Measurements from ENCODE around the gene AKR1B15. TPM values are rescaled to one million over a fixed set of nuclear protein-coding genes. Genes with fewer than 3 reads are reported as not detected.
"Not testable (repeated sequence)": the region's sequence is repeated elsewhere in the genome, so short reads cannot be mapped to it uniquely, and the experiment has no call there.

Gene AKR1B15
- total RNA-seq, 1 donor from 2014 or later: not detected

DNA sequence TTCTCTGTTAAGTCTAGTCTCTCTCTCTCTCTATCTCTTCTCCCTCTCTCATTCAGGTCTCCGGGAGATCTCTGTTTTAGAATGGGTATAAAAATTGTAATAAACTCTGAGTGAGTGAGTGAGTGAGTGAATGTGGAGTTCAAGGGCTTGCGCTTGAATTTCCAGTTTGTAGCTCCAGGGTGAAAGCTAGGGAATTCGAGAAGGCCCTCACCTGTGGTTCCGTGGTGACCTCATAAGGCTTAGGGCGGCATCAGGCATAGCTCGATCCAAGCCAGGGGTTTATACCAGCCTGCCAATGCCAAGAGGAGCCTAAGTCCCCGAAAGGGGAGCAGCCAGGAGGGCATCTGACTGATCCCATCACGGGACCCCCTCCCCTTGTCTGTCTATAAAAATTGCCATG lies 456 bp downstream of the AKR1B15 start:
- no peaks in the 10 kb centered on the region for H3K27me3 ChIP-seq
- TF ChIP-seq, protein P1, sequence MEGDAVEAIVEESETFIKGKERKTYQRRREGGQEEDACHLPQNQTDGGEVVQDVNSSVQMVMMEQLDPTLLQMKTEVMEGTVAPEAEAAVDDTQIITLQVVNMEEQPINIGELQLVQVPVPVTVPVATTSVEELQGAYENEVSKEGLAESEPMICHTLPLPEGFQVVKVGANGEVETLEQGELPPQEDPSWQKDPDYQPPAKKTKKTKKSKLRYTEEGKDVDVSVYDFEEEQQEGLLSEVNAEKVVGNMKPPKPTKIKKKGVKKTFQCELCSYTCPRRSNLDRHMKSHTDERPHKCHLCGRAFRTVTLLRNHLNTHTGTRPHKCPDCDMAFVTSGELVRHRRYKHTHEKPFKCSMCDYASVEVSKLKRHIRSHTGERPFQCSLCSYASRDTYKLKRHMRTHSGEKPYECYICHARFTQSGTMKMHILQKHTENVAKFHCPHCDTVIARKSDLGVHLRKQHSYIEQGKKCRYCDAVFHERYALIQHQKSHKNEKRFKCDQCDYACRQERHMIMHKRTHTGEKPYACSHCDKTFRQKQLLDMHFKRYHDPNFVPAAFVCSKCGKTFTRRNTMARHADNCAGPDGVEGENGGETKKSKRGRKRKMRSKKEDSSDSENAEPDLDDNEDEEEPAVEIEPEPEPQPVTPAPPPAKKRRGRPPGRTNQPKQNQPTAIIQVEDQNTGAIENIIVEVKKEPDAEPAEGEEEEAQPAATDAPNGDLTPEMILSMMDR (IDR thresholded peaks at IDR 0.05): no peak
- no peak overlapping the region for H3K4me3 ChIP-seq
- H3K27ac ChIP-seq: no peak overlapping the region
- H3K9me3 ChIP-seq: no peaks in the 10 kb centered on the region
- intact Hi-C loops (cut with DNase I): no loop called here
- no peaks in the 10 kb centered on the region for H3K4me1 ChIP-seq
- ATAC-seq: no peak
- no peak for DNase-seq
- no peaks in the 10 kb centered on the region for H3K36me3 ChIP-seq

DNA sequence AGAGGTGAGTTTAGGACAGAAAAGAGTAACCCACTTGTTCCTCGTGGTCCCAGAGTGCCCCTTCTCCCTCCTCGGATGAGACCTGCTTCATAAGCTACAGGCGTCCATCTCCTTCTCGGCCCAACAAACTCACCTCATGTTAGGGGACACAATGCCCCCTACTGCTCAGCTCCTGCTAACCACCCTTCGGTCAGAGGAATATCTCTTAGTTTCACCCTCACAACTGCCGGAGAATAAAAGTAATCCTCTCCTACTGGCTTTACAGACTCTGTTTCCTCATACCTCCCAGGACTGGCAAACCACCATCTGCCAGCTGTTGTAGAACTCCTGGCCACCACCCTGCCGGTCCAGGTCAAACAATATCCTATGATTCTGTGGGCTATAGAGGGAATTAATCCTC lies 3.2 kb downstream of the AKR1B15 start:
- no peak for ATAC-seq
- no peak overlapping the region for H3K27ac ChIP-seq
- TF ChIP-seq, protein P1 (IDR thresholded peaks at IDR 0.05): no peak

DNA sequence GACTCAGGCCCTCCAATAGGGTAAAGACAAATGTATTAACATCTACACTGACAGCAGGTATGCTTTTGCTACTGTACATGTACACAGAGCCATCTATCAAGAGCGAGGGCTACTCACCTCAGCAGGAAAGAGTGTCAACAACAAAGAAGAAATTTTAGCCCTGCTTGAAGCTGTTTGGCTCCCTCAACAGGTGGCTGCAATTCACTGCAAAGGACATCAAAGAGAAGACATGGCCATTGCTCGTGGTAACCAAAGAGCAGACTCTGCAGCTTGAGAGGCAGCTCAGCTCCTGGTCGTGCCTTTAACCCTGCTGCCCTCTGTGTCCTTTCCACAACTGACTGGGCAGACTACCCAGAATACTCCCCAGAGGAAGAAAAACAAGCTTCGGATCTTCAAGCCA lies 5.1 kb downstream of the AKR1B15 start:
- no peaks in the 10 kb centered on the region for H3K4me1 ChIP-seq
- no peak for DNase-seq
- intact Hi-C loops (cut with DNase I): no loop called here
- H3K9me3 ChIP-seq: no peaks in the 10 kb centered on the region
- no peaks in the 10 kb centered on the region for H3K27me3 ChIP-seq
- TF ChIP-seq, protein P1 (IDR thresholded peaks at IDR 0.05): no peak
- H3K27ac ChIP-seq: no peak overlapping the region
- H3K4me3 ChIP-seq: no peak overlapping the region
- no peak for ATAC-seq
- no peaks in the 10 kb centered on the region for H3K36me3 ChIP-seq

More for the DNA sequence above, 3.2 kb downstream of the AKR1B15 start:
- Histone ChIP-seq H3K9me3 (no peaks in the 10 kb centered on the region), H3K36me3 (no peaks in the 10 kb centered on the region), H3K4me3 (no peak overlapping the region), H3K4me1 (no peaks in the 10 kb centered on the region), H3K27me3 (no peaks in the 10 kb centered on the region)
- DNase-seq: no peak
- intact Hi-C loops (cut with DNase I): no loop called here

DNA sequence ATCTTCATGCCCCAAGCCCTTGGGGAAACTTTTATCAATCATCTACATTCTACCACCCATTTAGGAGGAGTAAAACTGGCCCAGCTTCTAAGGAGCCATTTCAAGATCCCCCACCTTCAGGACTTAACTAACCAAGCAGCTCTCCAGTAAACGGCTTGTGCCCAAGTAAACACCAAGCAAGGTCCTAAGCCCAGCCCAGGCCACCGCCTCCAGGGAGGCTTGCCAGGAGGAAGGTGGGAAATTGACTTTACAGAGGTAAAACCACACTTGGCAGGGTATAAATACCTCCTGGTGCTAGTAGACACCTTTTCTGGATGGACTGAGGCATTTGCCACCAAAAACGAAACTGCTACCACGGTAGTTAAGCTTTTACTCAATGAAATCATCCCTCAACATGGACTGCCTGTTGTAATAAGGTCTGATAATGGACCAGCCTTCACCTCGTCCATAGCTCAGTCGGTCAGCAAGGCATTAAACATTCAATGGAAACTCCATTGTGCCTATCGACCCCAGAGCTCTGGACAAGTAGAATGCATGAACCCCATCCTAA lies 5.6 kb downstream of the AKR1B15 start:
- ATAC-seq: peak; percentile 29
- TF ChIP-seq, protein P1 (IDR thresholded peaks at IDR 0.05): no peak
- Histone ChIP-seq H3K9me3 (no peaks in the 10 kb centered on the region), H3K27me3 (no peaks in the 10 kb centered on the region), H3K4me1 (no peaks in the 10 kb centered on the region), H3K36me3 (no peaks in the 10 kb centered on the region), H3K4me3 (no peak overlapping the region), H3K27ac (no peak overlapping the region)
- intact Hi-C loops (cut with DNase I): no loop called here
- DNase-seq: no peak

DNA sequence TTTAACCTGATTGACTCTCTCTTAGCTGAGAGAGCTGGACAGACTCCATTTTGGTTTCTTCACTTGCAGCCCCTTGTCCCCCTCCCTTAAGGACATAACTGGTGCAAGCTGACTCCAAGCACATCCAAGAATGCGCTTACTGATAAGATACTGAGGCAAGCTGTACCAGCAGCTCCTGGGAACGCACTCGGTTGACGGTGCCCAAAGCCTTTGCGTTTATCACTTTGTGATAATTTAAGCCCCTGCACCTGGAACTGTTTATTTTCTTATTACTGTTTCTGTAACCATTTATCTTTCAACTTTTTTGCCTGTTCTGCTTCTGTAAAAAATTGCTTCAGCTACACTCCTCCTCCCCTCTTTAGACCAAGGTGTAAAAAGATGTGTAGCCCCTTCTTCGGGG lies 8.5 kb downstream of the AKR1B15 start:
- Histone ChIP-seq H3K4me1 (peaks cover 4% of the 10 kb centered on the region), H3K36me3 (no peaks in the 10 kb centered on the region), H3K9me3 (no peaks in the 10 kb centered on the region), H3K27ac (no peak overlapping the region), H3K4me3 (no peak overlapping the region), H3K27me3 (no peaks in the 10 kb centered on the region)
- DNase-seq: no peak
- intact Hi-C loops (cut with DNase I): no loop called here
- TF ChIP-seq, protein P1 (IDR thresholded peaks at IDR 0.05): no peak
- no peak for ATAC-seq

DNA sequence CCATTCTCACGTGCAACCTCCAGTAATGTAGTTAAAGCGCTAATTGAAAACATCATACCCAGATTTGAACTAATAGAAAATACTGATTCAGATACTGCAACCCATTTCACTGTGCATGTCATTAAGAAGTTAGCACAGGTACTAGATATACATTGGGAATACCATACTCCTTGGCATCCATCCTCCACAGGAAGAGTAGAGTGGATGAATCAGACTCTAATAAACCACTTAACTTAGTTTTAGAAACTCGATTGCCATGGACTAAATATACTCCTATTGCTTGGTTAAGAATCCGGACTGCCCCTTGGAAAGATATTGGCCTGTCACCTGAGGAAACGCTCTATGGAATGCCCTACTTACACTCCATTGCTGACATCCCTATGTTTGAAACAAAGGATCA lies 9.5 kb downstream of the AKR1B15 start:
- H3K4me1 ChIP-seq: peaks cover 4% of the 10 kb centered on the region
- H3K27me3 ChIP-seq: no peaks in the 10 kb centered on the region
- ATAC-seq: no peak
- intact Hi-C loops (cut with DNase I): no loop called here
- H3K9me3 ChIP-seq: no peaks in the 10 kb centered on the region
- no peak overlapping the region for H3K27ac ChIP-seq
- H3K4me3 ChIP-seq: no peak overlapping the region
- H3K36me3 ChIP-seq: no peaks in the 10 kb centered on the region
- TF ChIP-seq, protein P1 (IDR thresholded peaks at IDR 0.05): no peak
- no peak for DNase-seq

DNA sequence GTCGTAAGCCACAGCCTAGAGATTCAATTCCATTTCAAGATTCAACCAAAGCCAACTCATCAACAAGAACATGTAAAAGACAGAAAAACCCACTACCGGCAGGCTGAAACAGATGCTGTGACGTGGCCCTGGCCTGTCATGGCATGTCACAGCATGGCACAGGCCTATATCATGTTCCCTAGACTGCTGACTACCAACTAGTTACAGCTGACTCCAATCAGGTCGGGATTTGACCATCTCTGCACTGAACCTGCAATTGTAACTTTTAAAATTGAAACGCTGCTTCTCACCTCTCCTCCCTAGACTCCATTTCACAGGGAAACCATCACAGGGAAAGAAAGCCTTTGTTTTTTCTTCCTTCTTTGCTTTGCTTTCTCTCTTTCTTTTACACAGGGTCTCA lies 12.7 kb downstream of the AKR1B15 start:
- H3K4me1 ChIP-seq; ATAC-seq; H3K4me3 ChIP-seq; DNase-seq; H3K27ac ChIP-seq; H3K27me3 ChIP-seq; intact Hi-C loops (cut with DNase I); H3K9me3 ChIP-seq; H3K36me3 ChIP-seq: not testable (repeated sequence)
